SU-DHL-6 (cell line): Measurements from ENCODE around the gene DCTN2.
"Not testable (repeated sequence)": the region's sequence is repeated elsewhere in the genome, so short reads cannot be mapped to it uniquely, and the experiment has no call there.

Source experiments
- H2AFZ ChIP-seq: fragments of 200-600 bp; sonication (generic); 2 replicates; pipeline ENCODE4 v1.6.1; 2014; ENCODE audit warnings: low read depth, mild to moderate bottlenecking, moderate library complexity, mixed read lengths, antibody characterized with exemption, low read length; ENCODE audit not compliant: severe bottlenecking
- H3F3A ChIP-seq: fragments of 200-600 bp; shearing (Covaris generic); 2 replicates; pipeline ENCODE4 v1.6.0; 2016; ENCODE audit warnings: antibody characterized with exemption, mild to moderate bottlenecking; ENCODE audit not compliant: insufficient read depth
- H3K27ac ChIP-seq: fragments of 200-600 bp; sonication (generic); 2 replicates; pipeline ENCODE4 v1.5.1; 2016; ENCODE audit warnings: low read depth, mild to moderate bottlenecking, low read length, moderate library complexity, mixed read lengths
- H3K27me3 ChIP-seq: fragments of 200-600 bp; sonication (generic), shearing (Covaris generic); 2 replicates; pipeline ENCODE4 v1.6.0; 2014; ENCODE audit warnings: mild to moderate bottlenecking, low read length
- H3K36me3 ChIP-seq: fragments of 200-600 bp; sonication (generic); 2 replicates; pipeline ENCODE4 v1.6.1; 2014; ENCODE audit warnings: mild to moderate bottlenecking, low read length, mixed read lengths
- H3K4me2 ChIP-seq: fragments of 300-600, 200-600 bp; shearing (Covaris generic), sonication (generic); 2 replicates; pipeline ENCODE4 v1.6.0; 2014; ENCODE audit warnings: low read length, low read depth, mild to moderate bottlenecking; ENCODE audit not compliant: poor library complexity, severe bottlenecking
- H3K4me3 ChIP-seq: fragments of 200-600 bp; sonication (generic); 2 replicates; pipeline ENCODE4 v1.5.1; 2014; ENCODE audit warnings: antibody characterized with exemption, low read length, mild to moderate bottlenecking, mixed read lengths; ENCODE audit not compliant: insufficient read depth, poor library complexity, severe bottlenecking
- H3K79me2 ChIP-seq: fragments of 200-600 bp; sonication (generic); 2 replicates; pipeline ENCODE4 v1.6.1; 2014; ENCODE audit warnings: mild to moderate bottlenecking, low read length, moderate library complexity; ENCODE audit not compliant: insufficient read depth
- H3K9ac ChIP-seq: fragments of 200-600 bp; sonication (generic); 2 replicates; pipeline ENCODE4 v1.7.0; 2014; ENCODE audit warnings: mild to moderate bottlenecking, low read length
- H3K9me2 ChIP-seq: fragments of 200-600 bp; sonication (generic); replicated peaks from 2 replicates; pipeline ENCODE4 v1.6.1; 2014; ENCODE audit warnings: low read length; ENCODE audit not compliant: insufficient read depth
- H3K9me3 ChIP-seq: fragments of 200-600 bp; sonication (generic); 2 replicates; pipeline ENCODE4 v1.6.1; 2014; ENCODE audit warnings: low read length, mixed read lengths; ENCODE audit not compliant: insufficient read depth
- H4K20me1 ChIP-seq: fragments of 200-600 bp; sonication (generic); 2 replicates; pipeline ENCODE4 v1.6.1; 2014; ENCODE audit warnings: low read depth, mild to moderate bottlenecking, antibody characterized with exemption, low read length, moderate library complexity, mixed read lengths
- CTCF ChIP-seq: fragments of 200-600 bp; sonication (generic); IDR thresholded peaks from one replicate; pipeline ENCODE4 v1.5.1; 2017; ENCODE audit warnings: antibody characterized with exemption, mild to moderate bottlenecking, low read length, moderate library complexity; ENCODE audit not compliant: insufficient read depth, poor library complexity, severe bottlenecking
- EZH2phosphoT487 ChIP-seq: fragments of 200-600 bp; sonication (generic), shearing (Covaris generic); conservative IDR thresholded peaks from 2 replicates; pipeline ENCODE4 v1.6.1; 2018; ENCODE audit warnings: mild to moderate bottlenecking, antibody characterized with exemption, low read length, moderate library complexity, mixed read lengths

The DCTN2 gene

GRCh38 chr12:57511161-57511560 is 35.8 kb downstream of the DCTN2 start:
- Histone ChIP-seq H3K9ac (no peak overlapping the region), H4K20me1 (no peaks in the 10 kb centered on the region), H3K27me3 (no peaks in the 10 kb centered on the region), H3K79me2 (no peaks in the 10 kb centered on the region), H3F3A (peaks cover 31% of the 10 kb centered on the region), H3K4me2 (no peak overlapping the region), H3K9me2 (no peaks in the 10 kb centered on the region), H3K27ac (no peak overlapping the region), H3K4me3 (no peak overlapping the region), H3K9me3 (no peaks in the 10 kb centered on the region), H2AFZ (no peak overlapping the region), H3K36me3 (peaks cover 17% of the 10 kb centered on the region; the same call in 1 of the 2 replicates)
- TF ChIP-seq EZH2phosphoT487, result no peak
- no peak for TF ChIP-seq CTCF

- not testable (repeated sequence) for H3K27ac ChIP-seq, H3K9ac ChIP-seq, H3K4me3 ChIP-seq, H3K4me2 ChIP-seq, H2AFZ ChIP-seq, H3K9me3 ChIP-seq, H3F3A ChIP-seq, H4K20me1 ChIP-seq, H3K9me2 ChIP-seq, H3K79me2 ChIP-seq, H3K27me3 ChIP-seq
- H3K36me3 ChIP-seq, result peaks cover 12% of the 10 kb centered on the region; the same call in 1 of the 2 replicates
Measured at GRCh38 chr12:57507796-57508195, 39.2 kb downstream of the DCTN2 start.

DNA sequence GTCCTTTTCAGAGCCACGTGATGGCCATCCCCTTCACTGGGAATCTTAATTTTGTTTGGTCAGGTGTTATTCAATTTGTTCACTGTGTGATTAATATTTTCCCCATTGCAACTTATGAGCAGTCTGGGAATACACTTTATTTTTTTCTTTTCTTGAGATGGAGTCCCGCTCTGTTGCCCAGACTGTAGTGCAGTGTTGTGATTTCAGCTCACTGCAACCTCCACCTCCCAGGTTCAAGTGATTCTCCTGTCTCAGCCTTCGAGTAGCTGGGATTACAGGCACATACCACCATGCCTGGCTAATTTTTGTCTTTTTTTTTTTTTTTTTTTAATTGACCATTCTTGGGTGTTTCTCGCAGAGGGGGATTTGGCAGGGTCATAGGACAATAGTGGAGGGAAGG is 40.5 kb downstream of the DCTN2 start:
- H4K20me1 ChIP-seq, H3K4me3 ChIP-seq, H3F3A ChIP-seq, H3K27ac ChIP-seq, H3K9me2 ChIP-seq, H3K9ac ChIP-seq, H3K9me3 ChIP-seq, H3K27me3 ChIP-seq, H2AFZ ChIP-seq, H3K4me2 ChIP-seq, H3K79me2 ChIP-seq: not testable (repeated sequence)
- H3K36me3 ChIP-seq, result peaks cover 17% of the 10 kb centered on the region; the same call in 1 of the 2 replicates

DNA sequence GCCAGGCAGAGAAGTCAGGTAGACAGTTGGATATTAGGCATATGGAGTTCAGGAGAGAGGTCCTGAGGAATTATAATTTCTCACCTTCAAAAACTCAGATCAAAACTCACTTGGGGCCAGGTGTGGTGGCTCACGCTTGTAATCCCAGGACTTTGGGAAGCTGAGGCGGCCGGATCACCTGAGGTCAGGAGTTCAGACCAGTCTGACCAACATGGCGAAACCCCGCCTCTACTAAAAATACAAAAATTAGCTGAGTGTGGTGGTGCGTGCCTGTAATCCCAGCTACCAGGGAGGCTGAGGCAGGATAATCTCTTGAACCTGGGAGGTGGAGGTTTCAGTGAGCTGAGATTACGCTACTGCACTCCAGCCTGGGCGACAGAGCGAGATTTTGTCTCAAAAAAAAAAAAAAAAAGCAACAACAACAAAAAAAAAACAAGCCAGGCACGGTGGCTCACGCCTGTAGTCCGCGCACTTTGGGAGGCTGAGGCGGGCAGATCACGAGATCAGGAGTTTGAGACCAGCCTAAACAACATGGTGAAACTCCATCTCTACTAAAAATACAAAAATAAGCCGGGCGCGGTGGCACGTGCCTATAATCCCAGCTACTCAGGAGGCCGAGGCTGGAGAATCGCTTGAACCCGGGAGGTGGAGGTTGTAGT is 44.6 kb downstream of the DCTN2 start:
- H3K9ac ChIP-seq, H3K4me2 ChIP-seq, H3K79me2 ChIP-seq, H3K9me3 ChIP-seq, H4K20me1 ChIP-seq, H3K4me3 ChIP-seq, H3K9me2 ChIP-seq, H3K27ac ChIP-seq, H3K27me3 ChIP-seq, H2AFZ ChIP-seq, H3F3A ChIP-seq: not testable (repeated sequence)
- H3K36me3 ChIP-seq, result peaks cover 38% of the 10 kb centered on the region

DNA sequence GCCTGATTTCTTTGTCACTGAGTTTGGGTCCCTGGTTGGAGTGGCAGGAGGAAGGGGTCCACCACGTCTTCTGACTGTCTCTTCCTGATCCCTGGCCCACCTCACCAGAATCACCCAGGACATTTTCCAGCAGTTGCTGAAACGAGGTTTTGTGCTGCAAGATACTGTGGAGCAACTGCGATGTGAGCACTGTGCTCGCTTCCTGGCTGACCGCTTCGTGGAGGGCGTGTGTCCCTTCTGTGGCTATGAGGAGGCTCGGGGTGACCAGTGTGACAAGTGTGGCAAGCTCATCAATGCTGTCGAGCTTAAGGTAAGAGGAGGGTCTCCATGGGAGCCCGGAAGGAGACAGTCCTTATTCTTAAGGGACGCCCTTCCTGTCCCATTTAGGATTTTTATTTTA is 46.8 kb downstream of the DCTN2 start:
- Histone ChIP-seq H3K4me3 (no peak overlapping the region), H2AFZ (no peak overlapping the region), H3K36me3 (peaks cover 35% of the 10 kb centered on the region), H3K27ac (no peak overlapping the region), H3K4me2 (no peak overlapping the region), H3K9me2 (no peaks in the 10 kb centered on the region), H3K9me3 (no peaks in the 10 kb centered on the region), H3F3A (no peaks in the 10 kb centered on the region), H3K9ac (no peak overlapping the region), H3K27me3 (no peaks in the 10 kb centered on the region), H4K20me1 (no peaks in the 10 kb centered on the region), H3K79me2 (no peaks in the 10 kb centered on the region)
- TF ChIP-seq EZH2phosphoT487, result no peak
- no peak for TF ChIP-seq CTCF
